Erythroblast (primary cell): ENCODE results near the gene ANKRD13B.

Source experiments
- GATA1 ChIP-seq: IDR thresholded peaks from 2 replicates; pipeline ENCODE4 v1.6.1; 2011; ENCODE audit warnings: low read depth, mild to moderate bottlenecking, control low read depth, low read length, moderate library complexity
- POLR2A ChIP-seq: IDR thresholded peaks from 2 replicates; pipeline ENCODE4 v1.6.1; 2011; ENCODE audit warnings: mild to moderate bottlenecking, low read length

DNA sequence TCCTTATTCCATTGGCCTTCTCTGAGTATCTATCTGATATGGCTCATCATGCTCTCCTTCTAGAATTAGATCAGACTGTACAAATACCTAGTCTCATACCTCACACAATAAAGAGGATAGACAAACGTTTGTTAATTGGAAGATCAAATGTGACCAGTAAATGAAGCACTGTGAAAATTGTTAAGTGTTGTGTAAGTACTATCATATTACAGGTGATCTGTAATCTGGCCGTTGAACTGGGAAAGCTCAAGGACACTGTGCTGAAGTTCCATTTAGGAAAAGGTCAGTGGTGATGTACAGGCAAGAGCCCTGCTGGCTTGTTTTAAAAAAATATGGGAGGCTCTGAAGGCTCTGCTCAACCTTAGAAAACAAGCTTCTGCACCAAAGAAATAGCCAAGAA, 68.3 kb downstream of the ANKRD13B start:
- TF ChIP-seq POLR2A = no peak
- TF ChIP-seq GATA1 = no peak
